22Rv1 (cell line): ENCODE results near the gene PRUNE1.

Experiments used
- CTCF ChIP-seq: fragments of 450-650 bp; IDR thresholded peaks from 2 replicates; pipeline ENCODE4 v1.5.1; 2017; ENCODE audit warnings: mild to moderate bottlenecking
- ZFX ChIP-seq: fragments of 450-650 bp; IDR thresholded peaks from 2 replicates; pipeline ENCODE4 v1.6.1; 2017; ENCODE audit warnings: antibody characterized with exemption, borderline replicate concordance

- peak; percentile 45 for TF ChIP-seq CTCF
- TF ChIP-seq ZFX, result no peak
Observed at GRCh38 chr1:151048645-151049032, 40.4 kb downstream of the PRUNE1 start.
